NCI-H510A treated with DMSO at 0.1 percent for 48 hours (cell line): ENCODE data around the gene ZNF782.
"Not testable (repeated sequence)": the region's sequence is repeated elsewhere in the genome, so short reads cannot be mapped to it uniquely, and the experiment has no call there.

ENCODE experiments used
- DNase-seq: peaks from one replicate; lab custom pipeline; 2025; lab: John Stamatoyannopoulos, UW

ZNF782 gene

GRCh38 chr9:96854651-96855273 lies 448 bp upstream of the ZNF782 start:
- no peak for DNase-seq

- no peak for DNase-seq
Measured at GRCh38 chr9:96852676-96853075, 1.6 kb downstream of the ZNF782 start.

- DNase-seq, result no peak
Measured at GRCh38 chr9:96844040-96844439, 10.3 kb downstream of the ZNF782 start.

GRCh38 chr9:96818533-96818932 lies 35.8 kb downstream of the ZNF782 start:
- no peak for DNase-seq

- DNase-seq, result no peak
Measured at GRCh38 chr9:96817973-96818372, 36.3 kb downstream of the ZNF782 start.

- no peak for DNase-seq
Measured at GRCh38 chr9:96813607-96814006, 40.7 kb downstream of the ZNF782 start.

- not testable (repeated sequence) for DNase-seq
Measured at GRCh38 chr9:96798959-96799358, 55.4 kb downstream of the ZNF782 start.

GRCh38 chr9:96784021-96784420 lies 70.3 kb downstream of the ZNF782 start:
- DNase-seq, result no peak

GRCh38 chr9:96782235-96782634 lies 72.1 kb downstream of the ZNF782 start:
- DNase-seq, result no peak

- DNase-seq, result no peak
Measured at GRCh38 chr9:96781552-96781951, 72.8 kb downstream of the ZNF782 start.

- DNase-seq, result no peak
Measured at GRCh38 chr9:96779089-96779488, 75.2 kb downstream of the ZNF782 start.

- no peak for DNase-seq
Measured at GRCh38 chr9:96777426-96777864, 76.9 kb downstream of the ZNF782 start.

GRCh38 chr9:96771124-96771523 lies 83.2 kb downstream of the ZNF782 start:
- DNase-seq, result no peak

- DNase-seq, result no peak
Measured at GRCh38 chr9:96769989-96770388, 84.3 kb downstream of the ZNF782 start.
